GM19239 (cell line): ENCODE measurements around the gene SLC11A1.
A peak's percentile ranks its signal among the peaks of the same experiment; 100 is the strongest.

ENCODE experiments used
- DNase-seq: peaks from one replicate; pipeline ENCODE4 v3.0.0; 2011; ENCODE audit warnings: low spot score; ENCODE audit not compliant: insufficient read length
- FAIRE-seq: peaks from 2 replicates; lab custom pipeline; 2011; peaks lifted over from hg19 to GRCh38; lab: Jason Lieb, UNC

The SLC11A1 gene

DNA sequence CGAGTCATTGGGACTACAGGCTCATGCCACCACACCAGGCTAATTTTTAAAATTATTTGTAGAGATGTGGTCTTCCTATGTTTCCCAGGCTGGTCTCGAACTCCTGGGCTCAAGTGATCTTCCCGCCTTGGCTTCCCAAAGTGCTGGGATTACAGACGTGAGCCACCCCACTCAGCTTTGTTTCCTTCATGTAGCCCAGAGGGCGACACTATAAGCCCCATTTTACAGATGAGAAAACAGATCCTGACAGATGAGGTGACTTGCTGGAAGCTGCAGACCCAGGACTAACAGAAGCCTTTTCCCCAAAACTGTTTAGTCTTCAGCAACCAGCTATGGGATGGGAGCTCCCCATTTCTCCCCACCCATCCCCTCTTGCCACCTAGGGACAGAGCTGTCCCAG, 10.4 kb downstream of the SLC11A1 start:
- FAIRE-seq = no peak
- no peak for DNase-seq

- FAIRE-seq (no peak), DNase-seq (no peak)
Measured at GRCh38 chr2:218392891-218393462, 10.9 kb downstream of the SLC11A1 start.

GRCh38 chr2:218393750-218394290, 11.7 kb downstream of the SLC11A1 start:
- FAIRE-seq = no peak

GRCh38 chr2:218394298-218395089, 12.4 kb downstream of the SLC11A1 start:
- no peak for DNase-seq

More at GRCh38 chr2:218393750-218394290, 11.7 kb downstream of the SLC11A1 start:
- no peak for DNase-seq

DNA sequence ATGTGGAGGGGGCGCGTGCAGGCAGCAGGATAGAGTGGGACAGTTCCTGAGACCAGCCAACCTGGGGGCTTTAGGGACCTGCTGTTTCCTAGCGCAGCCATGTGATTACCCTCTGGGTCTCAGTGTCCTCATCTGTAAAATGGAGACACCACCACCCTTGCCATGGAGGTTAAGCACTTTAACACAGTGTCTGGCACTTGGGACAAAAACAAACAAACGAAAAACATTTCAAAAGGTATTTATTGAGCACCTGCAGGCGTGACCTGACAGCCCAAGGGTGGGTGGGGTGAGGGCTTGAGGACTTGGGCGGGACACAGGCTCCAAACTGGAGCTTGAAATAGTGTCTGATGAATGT, 13.0 kb downstream of the SLC11A1 start:
- DNase-seq (no peak), FAIRE-seq (no peak)

More at GRCh38 chr2:218394298-218395089, 12.4 kb downstream of the SLC11A1 start:
- FAIRE-seq = no peak

DNA sequence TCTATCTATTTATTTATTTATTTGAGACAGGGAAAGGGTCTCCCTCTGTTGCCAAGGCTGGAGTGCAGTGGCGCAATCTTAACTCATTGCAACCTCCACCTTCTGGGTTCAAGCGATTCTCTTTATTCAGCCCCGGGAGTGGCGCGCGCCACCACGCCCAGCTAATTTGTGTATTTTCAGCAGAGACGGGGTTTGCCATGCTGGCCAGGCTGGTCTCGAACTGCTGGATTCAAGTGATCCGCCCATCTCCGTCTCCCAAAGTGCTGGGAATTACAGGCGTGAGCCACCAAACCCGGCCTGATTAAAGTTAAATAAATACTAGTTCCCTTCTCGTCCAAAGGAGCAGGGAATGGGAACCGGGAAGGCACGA, 13.4 kb downstream of the SLC11A1 start:
- FAIRE-seq (peak; percentile 4), DNase-seq (no peak)

DNA sequence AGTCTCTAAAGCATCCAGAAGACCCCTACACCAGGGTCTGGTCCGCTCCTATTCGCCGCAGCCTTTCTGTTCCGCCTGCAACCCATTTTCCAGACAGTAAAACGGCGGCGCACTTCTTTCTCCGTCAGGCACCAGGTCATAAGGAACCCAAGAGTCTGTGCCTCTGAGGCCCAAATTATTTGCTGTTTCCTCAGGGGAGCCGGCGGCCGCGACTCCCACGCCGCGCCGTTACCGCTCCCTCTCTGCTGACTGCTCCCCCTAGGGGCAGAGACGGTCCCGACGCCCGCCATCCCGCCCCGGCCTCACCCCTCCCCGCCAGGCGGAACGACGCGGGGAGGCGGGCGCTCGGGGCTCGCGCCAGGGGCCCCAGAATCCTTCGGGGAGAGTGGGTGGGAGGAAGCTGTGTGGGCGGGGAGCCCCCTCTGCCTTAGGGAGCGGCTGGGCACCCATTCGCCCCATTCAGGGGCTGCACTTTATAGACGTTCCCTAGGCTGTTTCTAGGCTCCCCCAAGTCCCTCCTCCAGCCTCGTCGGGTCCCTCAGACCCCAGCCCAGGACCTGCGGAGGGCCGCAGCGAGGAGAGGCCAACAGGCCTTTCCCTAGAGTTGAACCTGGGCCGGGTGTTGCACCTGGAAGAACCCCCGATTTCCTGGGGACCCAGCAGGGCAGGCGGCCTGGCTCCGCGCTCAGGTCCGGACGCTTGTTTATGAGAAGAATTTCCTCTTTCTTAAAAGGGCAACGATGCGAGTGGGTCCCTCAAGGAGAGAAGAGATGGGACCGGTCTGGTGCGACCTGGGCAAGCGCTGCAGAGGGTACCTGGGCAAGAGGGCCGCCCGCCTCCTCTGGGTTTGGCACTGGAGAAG, 14.0 kb downstream of the SLC11A1 start:
- FAIRE-seq (peak; percentile 94), DNase-seq (peak; percentile 85)

DNA sequence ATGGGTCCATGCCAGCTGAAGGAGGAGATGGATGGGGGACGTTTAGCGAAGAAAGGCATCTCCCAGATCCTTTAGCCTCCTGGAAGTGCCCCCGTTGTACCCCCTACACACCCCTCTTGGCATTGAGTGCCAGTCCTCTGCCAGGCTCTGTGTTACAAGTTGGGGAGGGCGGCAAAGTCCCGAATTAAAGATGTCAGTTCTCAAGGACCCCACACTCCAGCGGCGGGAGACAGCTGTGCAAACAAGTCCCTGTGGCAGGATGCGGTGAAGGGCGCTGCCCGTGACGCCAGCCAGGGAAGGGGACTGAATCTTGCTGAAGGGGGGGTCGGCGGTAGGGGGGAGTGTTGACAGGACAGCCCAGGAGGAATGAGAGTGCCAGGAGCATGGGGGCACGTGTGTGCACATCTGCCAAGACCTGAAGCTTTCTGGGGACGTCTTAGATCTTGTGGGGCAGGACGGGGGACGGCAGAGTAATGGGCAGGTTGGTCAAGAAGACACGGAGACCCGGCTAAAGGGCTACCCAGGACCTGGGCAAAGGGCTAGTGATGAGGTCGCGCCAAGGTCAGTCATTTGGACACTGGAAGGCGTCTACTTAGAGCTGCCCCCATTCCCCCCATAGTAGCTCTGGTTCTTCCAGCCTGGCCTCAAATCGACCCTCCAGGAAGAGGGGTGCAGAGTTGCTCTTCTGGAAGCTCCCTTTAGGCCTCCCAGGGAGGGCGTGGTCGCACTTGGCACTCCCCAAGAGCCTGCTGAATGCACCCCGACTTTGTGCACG, 14.8 kb downstream of the SLC11A1 start:
- peak; percentile 23 for FAIRE-seq

DNA sequence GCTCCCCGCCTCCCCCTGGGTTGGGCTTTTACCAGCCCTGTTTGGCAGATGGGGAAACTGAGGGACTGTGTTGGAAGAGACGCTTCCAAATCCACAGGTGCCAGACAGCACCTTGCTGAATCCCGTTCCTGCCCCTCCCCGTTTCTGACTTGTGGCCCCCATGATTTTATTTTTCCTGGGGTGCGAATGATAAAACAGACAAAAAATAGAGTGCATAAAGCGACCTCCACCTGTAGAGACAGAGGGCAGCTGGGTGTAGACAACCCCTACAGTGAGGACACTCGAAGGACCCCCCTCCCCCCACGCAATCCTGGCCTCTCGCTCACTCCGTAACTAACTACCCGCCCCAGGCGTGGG, 15.4 kb downstream of the SLC11A1 start:
- FAIRE-seq = no peak
- DNase-seq = no peak

More for the DNA sequence above, 14.8 kb downstream of the SLC11A1 start:
- DNase-seq = no peak

GRCh38 chr2:218397820-218398436, 15.9 kb downstream of the SLC11A1 start:
- FAIRE-seq (peak; percentile 91), DNase-seq (no peak)

DNA sequence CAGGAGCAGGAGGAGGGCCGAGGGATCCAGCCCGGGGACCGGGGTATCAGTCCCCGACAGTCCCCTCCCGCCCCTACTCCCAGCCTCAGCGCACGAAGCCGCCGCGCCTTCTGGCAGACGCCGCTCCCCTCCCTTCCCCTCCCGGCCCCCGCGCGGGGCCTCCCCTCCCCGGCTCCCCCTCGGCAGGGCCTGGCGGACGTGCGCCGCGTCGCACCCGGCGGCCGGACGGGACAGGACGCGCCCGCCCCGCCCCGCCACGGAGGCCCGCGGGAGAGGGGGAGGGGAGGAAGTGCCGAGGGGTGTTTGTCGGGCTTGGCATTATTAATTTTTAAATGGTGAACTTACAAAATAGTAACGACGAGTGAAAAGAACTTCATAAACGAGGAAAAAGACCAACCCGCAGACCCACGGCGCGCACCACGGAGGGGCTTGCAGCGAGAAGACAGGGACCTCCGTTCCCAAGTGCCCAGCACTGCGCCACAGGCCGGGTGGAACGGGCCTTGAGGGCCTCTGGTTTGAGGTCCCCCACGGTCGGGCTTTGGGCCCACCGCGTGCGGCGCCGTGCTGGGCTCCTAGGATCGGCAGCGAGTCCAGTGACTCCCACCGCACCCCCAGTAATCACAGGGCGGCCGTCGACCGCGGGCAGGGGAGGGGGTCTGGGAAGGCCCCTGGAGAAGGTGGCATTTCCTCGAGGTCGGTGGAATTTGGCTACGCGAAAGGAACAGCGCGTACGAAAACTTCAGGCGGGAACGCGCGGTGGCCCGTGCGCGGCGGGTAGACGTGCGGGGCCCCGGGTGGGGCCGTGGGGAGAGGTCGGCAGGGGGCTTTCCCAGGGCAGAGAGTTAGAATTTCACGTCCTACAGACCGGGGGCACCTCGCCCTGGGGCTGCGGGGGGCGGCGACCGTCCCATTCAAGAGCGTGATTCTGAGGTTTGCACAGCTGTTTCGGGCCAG, 16.6 kb downstream of the SLC11A1 start:
- DNase-seq (no peak), FAIRE-seq (no peak)

DNA sequence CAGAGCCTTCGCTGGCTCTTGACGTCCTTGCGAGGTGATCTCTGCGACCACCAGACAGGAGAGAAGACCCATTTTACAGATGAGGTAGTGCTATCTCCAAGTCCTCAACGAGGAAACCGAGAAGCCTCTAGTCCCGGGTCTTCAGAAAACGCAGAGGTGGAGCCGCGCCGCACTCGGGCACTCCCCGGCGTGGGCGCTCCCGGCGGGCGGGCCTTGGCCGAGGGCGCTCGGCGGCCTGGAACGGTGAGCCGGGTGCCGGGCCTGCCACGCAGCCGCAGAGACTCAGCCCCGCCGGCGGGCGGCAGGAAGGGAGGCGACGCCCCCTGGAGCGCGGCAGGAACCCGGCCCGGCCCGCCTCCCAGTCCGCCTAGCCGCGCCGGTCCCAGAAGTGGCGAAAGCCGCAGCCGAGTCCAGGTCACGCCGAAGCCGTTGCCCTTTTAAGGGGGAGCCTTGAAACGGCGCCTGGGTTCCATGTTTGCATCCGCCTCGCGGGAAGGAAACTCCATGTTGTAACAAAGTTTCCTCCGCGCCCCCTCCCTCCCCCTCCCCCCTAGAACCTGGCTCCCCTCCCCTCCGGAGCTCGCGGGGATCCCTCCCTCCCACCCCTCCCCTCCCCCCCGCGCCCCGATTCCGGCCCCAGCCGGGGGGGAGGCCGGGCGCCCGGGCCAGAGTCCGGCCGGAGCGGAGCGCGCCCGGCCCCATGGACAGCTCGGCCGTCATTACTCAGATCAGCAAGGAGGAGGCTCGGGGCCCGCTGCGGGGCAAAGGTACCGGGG, 17.5 kb downstream of the SLC11A1 start, which contains the start of gene CTDSP1:
TSS of gene CTDSP1 (plus strand) at position 478 of the 776 bp plus-strand sequence. CDS start at position 701, 223 bp downstream.
- DNase-seq (peak; percentile 89), FAIRE-seq (peak; percentile 92)

DNA sequence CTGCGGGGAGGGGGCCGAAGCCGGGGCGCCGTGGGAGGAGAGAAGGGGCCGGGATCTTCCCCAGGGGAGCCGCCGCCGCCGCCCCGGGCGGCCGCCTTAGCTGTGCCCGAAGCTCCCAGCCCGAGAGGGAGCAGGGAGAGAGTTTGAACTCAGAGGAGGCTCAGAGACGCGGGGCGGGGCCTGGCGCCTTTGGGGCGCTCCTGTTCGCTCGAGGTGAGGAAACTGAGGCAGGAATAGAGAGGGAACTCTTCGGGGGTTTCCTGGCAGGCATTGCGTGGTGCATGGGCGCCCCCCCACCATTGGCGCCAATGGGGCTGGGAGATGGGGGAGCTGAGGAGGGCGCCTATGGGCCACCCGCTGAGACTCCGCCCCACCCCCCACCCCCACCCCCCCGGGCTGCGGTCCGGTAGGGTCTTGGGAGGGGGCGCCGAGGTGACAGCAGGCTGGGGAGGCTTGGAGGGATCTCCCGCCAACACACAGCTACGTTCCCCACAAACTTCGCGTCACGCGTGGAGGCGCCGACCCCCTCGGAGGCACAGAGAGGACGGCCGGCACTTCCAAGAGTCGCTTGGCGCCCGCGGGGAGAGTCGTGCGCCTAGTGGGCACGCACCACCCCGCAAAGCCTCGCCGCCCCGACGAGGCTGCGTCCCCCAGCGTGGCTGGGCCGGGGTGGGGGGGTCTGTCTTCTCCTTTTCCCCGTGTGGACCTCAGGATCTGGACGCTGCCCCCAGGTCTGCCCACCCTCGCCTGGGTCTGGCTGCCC, 18.3 kb downstream of the SLC11A1 start:
- no peak for DNase-seq
- FAIRE-seq = peak; percentile 81

DNA sequence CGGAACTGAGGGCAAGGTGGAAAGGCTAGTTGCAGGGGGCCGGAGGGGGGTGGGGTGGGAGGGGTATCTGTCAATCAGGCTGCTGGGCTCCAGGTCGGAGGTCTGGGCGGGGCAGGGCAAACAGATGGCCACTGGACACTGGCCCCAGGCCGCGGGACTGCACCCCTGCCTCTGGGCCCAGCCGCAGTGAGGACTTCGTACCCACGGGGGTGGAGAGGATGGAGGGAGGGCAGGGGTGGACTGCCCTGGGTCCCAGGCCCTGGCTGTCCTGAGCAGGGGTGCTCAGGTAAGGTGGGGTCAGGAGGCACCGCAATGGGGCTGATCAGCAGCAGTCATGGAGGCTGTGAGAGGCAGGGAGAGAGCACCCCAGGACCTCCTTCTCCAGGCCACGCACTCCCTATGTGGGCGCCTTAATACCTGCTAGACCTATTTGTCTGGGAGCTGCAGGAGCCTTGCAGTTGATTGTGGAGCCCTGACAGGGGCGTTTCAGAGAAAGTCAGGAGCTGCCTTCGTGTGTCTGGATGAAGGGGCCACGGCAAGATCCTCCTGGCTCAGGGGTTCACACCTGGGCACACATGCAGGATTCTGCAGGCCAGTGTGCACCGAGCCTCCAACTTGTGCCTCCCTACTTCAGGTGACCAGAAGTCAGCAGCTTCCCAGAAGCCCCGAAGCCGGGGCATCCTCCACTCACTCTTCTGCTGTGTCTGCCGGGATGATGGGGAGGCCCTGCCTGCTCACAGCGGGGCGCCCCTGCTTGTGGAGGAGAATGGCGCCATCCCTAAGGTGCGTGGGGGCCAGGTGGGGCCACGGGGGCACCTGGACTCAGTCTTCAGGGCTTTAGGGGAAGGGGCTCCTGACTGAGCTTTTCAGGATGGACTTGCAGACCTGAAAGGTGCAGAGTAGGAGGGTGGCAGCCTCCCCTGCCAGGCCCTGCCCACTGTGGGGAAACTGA, 19.1 kb downstream of the SLC11A1 start:
- DNase-seq = no peak
- FAIRE-seq = no peak

GRCh38 chr2:218401890-218402289, 19.8 kb downstream of the SLC11A1 start:
- no peak for FAIRE-seq
- DNase-seq = no peak

DNA sequence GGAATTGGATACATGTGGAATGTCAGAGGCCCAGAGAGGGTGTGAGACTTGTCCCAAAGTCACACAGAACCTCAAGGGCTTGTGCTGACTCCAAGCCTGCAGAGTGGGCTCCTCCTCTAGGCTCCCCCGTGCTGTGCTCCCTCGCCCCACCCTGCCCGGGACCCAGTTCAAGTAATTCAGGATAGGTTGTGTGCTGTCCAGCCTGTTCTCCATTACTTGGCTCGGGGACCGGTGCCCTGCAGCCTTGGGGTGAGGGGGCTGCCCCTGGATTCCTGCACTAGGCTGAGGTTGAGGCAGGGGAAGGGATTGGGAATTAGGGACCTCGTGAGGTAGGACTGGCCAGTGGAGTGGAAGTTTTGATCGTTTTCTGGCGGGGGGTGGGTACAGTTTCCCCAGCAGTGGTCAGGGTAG, 20.4 kb downstream of the SLC11A1 start:
- no peak for FAIRE-seq
- DNase-seq = no peak
